AG04449 (cell line): Measurements from ENCODE around the gene ARL8B.
A peak's percentile ranks its signal among the peaks of the same experiment; 100 is the strongest.

Source experiments
- CTCF ChIA-PET: fragments of 350-600 bp; formaldehyde crosslinking; extraction: SDS; loops from one replicate; lab custom pipeline; 2021; ENCODE audit warnings: antibody characterized with exemption; lab: Yijun Ruan, JAX
- POLR2A ChIA-PET: fragments of 400-600, 350-600 bp; formaldehyde crosslinking; extraction: SDS; loops from one replicate; lab custom pipeline; 2020; ENCODE audit warnings: antibody characterized with exemption, inconsistent platforms; lab: Yijun Ruan, JAX
- DNase-seq: peaks from one replicate; pipeline ENCODE4 v3.0.0-alpha.2; 2010; ENCODE audit warnings: low read depth, low spot score
- H3K4me3 ChIP-seq: 2 replicates; pipeline ENCODE4 v1.5.1; 2011; ENCODE audit warnings: low read depth, mild to moderate bottlenecking, control low read depth, low read length
- CTCF ChIP-seq: IDR thresholded peaks from one replicate; pipeline ENCODE4 v1.5.1; 2011; ENCODE audit warnings: mild to moderate bottlenecking, moderate library complexity, low read length, control low read depth, inconsistent platforms; ENCODE audit not compliant: insufficient read depth; ENCODE audit errors: missing control alignments

Gene ARL8B

GRCh38 chr3:5160940-5161858, 39.1 kb downstream of the ARL8B start:
- CTCF ChIA-PET = interaction anchor here (0.6 to 1.0 kb wide), 2 partner anchors 505 to 1065 kb away, joined by 3 to 4 read pairs; no protein-coding TSS in a partner anchor
- POLR2A ChIA-PET = no interaction called here
- no peak overlapping the region for H3K4me3 ChIP-seq
- no peak for TF ChIP-seq CTCF
- DNase-seq = no peak

GRCh38 chr3:5162102-5162501, 40.0 kb downstream of the ARL8B start:
- ChIA-PET CTCF (interaction anchor here (0.6 to 1.0 kb wide), 3 partner anchors 9 to 1064 kb away, joined by 3 to 4 read pairs (median 3); no protein-coding TSS in a partner anchor), POLR2A (no interaction called here)

GRCh38 chr3:5165698-5166097, 43.6 kb downstream of the ARL8B start:
- no peak overlapping the region for H3K4me3 ChIP-seq
- ChIA-PET POLR2A (no interaction called here), CTCF (interaction anchor here (2.5 kb wide), 1 partner anchor 17 kb away, joined by 6 read pairs; no protein-coding TSS in a partner anchor)
- DNase-seq = no peak
- TF ChIP-seq CTCF = no peak

More at GRCh38 chr3:5162102-5162501, 40.0 kb downstream of the ARL8B start:
- no peak for TF ChIP-seq CTCF
- peak; percentile 31 for DNase-seq
- H3K4me3 ChIP-seq = no peak overlapping the region

- H3K4me3 ChIP-seq = no peak overlapping the region
- no peak for TF ChIP-seq CTCF
- ChIA-PET CTCF (interaction anchor here (1.2 to 2.5 kb wide), 4 partner anchors 9 to 455 kb away, joined by 3 to 6 read pairs (median 3); no protein-coding TSS in a partner anchor), POLR2A (interaction anchor here (0.7 kb wide), 1 partner anchor 492 kb away, joined by 4 read pairs; no protein-coding TSS in a partner anchor)
- no peak for DNase-seq
These were observed 44.8 kb downstream of the ARL8B start for GRCh38 chr3:5166846-5167245.

- ChIA-PET POLR2A (no interaction called here), CTCF (interaction anchor here (1.3 to 1.7 kb wide), 2 partner anchors 8 to 456 kb away, joined by 3 read pairs; no protein-coding TSS in a partner anchor)
- no peak for TF ChIP-seq CTCF
- DNase-seq = no peak
- no peak overlapping the region for H3K4me3 ChIP-seq
These were observed 46.0 kb downstream of the ARL8B start for GRCh38 chr3:5168110-5168509.

GRCh38 chr3:5169807-5170206, 47.7 kb downstream of the ARL8B start:
- POLR2A ChIA-PET = no interaction called here
- TF ChIP-seq CTCF = no peak
- no peak overlapping the region for H3K4me3 ChIP-seq
- CTCF ChIA-PET = no interaction called here
- DNase-seq = no peak
